Progenitor cell of endocrine pancreas (in vitro differentiated cells): ENCODE data around the gene ERP44. TPM values are rescaled to one million over a fixed set of nuclear protein-coding genes. Genes with fewer than 3 reads are reported as not detected.
A peak's percentile ranks its signal among the peaks of the same experiment; 100 is the strongest.
"Not testable (repeated sequence)": the region's sequence is repeated elsewhere in the genome, so short reads cannot be mapped to it uniquely, and the experiment has no call there.

Source experiments
- DNase-seq: peaks from one replicate; pipeline ENCODE4 v3.0.0; 2021; ENCODE audit warnings: low spot score; ENCODE audit not compliant: unreplicated experiment
- H3K27ac Mint-ChIP-seq: 2 replicates; pipeline ENCODE4 v1.8.0; 2021; ENCODE audit warnings: mild to moderate bottlenecking, moderate library complexity, mixed read lengths
- H3K27me3 Mint-ChIP-seq: 2 replicates; pipeline ENCODE4 v1.8.0; 2021; ENCODE audit warnings: mixed read lengths
- H3K36me3 Mint-ChIP-seq: 2 replicates; pipeline ENCODE4 v1.8.0; 2022; ENCODE audit warnings: mixed read lengths; ENCODE audit not compliant: insufficient read depth
- H3K4me1 Mint-ChIP-seq: 2 replicates; pipeline ENCODE4 v1.8.0; 2021; ENCODE audit warnings: low read depth, mixed read lengths
- H3K4me3 Mint-ChIP-seq: 2 replicates; pipeline ENCODE4 v1.8.0; 2021; ENCODE audit warnings: low read depth, mild to moderate bottlenecking, moderate library complexity, mixed read lengths
- H3K9me3 Mint-ChIP-seq: 2 replicates; pipeline ENCODE4 v1.8.0; 2021; ENCODE audit warnings: low read depth, mixed read lengths
- CTCF ChIP-seq: fragments of 200-600 bp; sonication (generic); IDR thresholded peaks from one replicate; pipeline ENCODE4 v1.5.0; 2021; ENCODE audit warnings: antibody characterized with exemption, mild to moderate bottlenecking; ENCODE audit not compliant: unreplicated experiment
- long read RNA-seq: library from polyadenylated mRNA; unstranded; transcript quantifications from one replicate; pipeline ENCODE4 v2.0.0, GENCODE V29; 2020
- total RNA-seq: library from RNA; stranded (reverse); gene quantifications from 2 replicates; pipeline ENCODE4 v1.2.1, GENCODE V29; 2021

ERP44 gene
- total RNA-seq, result 19.7 and 20.4 TPM in 2 replicates
- long read RNA-seq, full-length matches to known transcripts, result 406 of 430 reads
- long read RNA-seq, partial matches to known transcripts, result 6 of 430 reads
- long read RNA-seq, other reads (novel, unspliced or antisense), result 18 of 430 reads

GRCh38 chr9:100098887-100099721 is at the start of gene ERP44, which contains the start of gene INVS:
ERP44 (minus strand) TSS chr9:100099000; CDS start chr9:100098840, 160 bp downstream.
INVS (plus strand) TSS chr9:100099243; CDS start chr9:100104522, 5,279 bp downstream.
- H3K4me1 Mint-ChIP-seq, result peaks cover 27% of the 10 kb centered on the region
- H3K36me3 Mint-ChIP-seq, result no peaks in the 10 kb centered on the region
- H3K9me3 Mint-ChIP-seq, result no peaks in the 10 kb centered on the region
- DNase-seq, result peak; percentile 95
- peak within 1 kb of the TSS; percentile 100 for H3K4me3 Mint-ChIP-seq
- H3K27me3 Mint-ChIP-seq, result no peaks in the 10 kb centered on the region
- peak within 1 kb of the TSS; percentile 99 for H3K27ac Mint-ChIP-seq
- no peak for TF ChIP-seq CTCF

- peaks cover 20% of the 10 kb centered on the region for H3K27me3 Mint-ChIP-seq
- not testable (repeated sequence) for H3K4me1 Mint-ChIP-seq, H3K27ac Mint-ChIP-seq, H3K4me3 Mint-ChIP-seq, DNase-seq, H3K9me3 Mint-ChIP-seq, H3K36me3 Mint-ChIP-seq
These were observed 47.2 kb upstream of the ERP44 start for GRCh38 chr9:100145976-100146375.

GRCh38 chr9:100145167-100145934 is 46.6 kb upstream of the ERP44 start:
- H3K36me3 Mint-ChIP-seq, H3K4me1 Mint-ChIP-seq, DNase-seq, H3K27ac Mint-ChIP-seq, H3K9me3 Mint-ChIP-seq, H3K4me3 Mint-ChIP-seq: not testable (repeated sequence)
- H3K27me3 Mint-ChIP-seq, result peaks cover 20% of the 10 kb centered on the region

GRCh38 chr9:100141862-100142261 is 43.1 kb upstream of the ERP44 start:
- not testable (repeated sequence) for H3K27ac Mint-ChIP-seq, H3K36me3 Mint-ChIP-seq, H3K4me3 Mint-ChIP-seq, H3K9me3 Mint-ChIP-seq, H3K4me1 Mint-ChIP-seq, DNase-seq
- peaks cover 20% of the 10 kb centered on the region for H3K27me3 Mint-ChIP-seq

- DNase-seq, H3K36me3 Mint-ChIP-seq, H3K4me1 Mint-ChIP-seq, H3K9me3 Mint-ChIP-seq, H3K4me3 Mint-ChIP-seq, H3K27ac Mint-ChIP-seq: not testable (repeated sequence)
- peaks cover 13% of the 10 kb centered on the region for H3K27me3 Mint-ChIP-seq
These were observed 41.5 kb upstream of the ERP44 start for GRCh38 chr9:100140303-100140702.

GRCh38 chr9:100136799-100137198 is 38.0 kb upstream of the ERP44 start:
- not testable (repeated sequence) for H3K4me1 Mint-ChIP-seq, H3K27me3 Mint-ChIP-seq, H3K27ac Mint-ChIP-seq, H3K4me3 Mint-ChIP-seq, DNase-seq, H3K9me3 Mint-ChIP-seq
- peaks cover 18% of the 10 kb centered on the region for H3K36me3 Mint-ChIP-seq

- H3K36me3 Mint-ChIP-seq, result peaks cover 19% of the 10 kb centered on the region
- H3K27ac Mint-ChIP-seq, result no peak overlapping the region
- peaks cover 6% of the 10 kb centered on the region for H3K9me3 Mint-ChIP-seq
- no peak for TF ChIP-seq CTCF
- H3K4me1 Mint-ChIP-seq, result no peaks in the 10 kb centered on the region
- no peak for DNase-seq
- no peak overlapping the region for H3K4me3 Mint-ChIP-seq
- H3K27me3 Mint-ChIP-seq, result no peaks in the 10 kb centered on the region
These were observed 35.9 kb upstream of the ERP44 start for GRCh38 chr9:100134731-100135130.
